Subcutaneous adipose tissue (tissue), 4 donors: Measurements from ENCODE around the gene TRIM26. TPM values are rescaled to one million over a fixed set of nuclear protein-coding genes. Genes with fewer than 3 reads are reported as not detected.

Source experiments
- total RNA-seq, 4 donors: library from RNA; depleted of rRNA; stranded (reverse); fragments of >200 nt; gene quantifications; one replicate each; pipeline ENCODE4 v1.1.0, GENCODE V29; 2016
- TF ChIP-seq, protein P1 (sequence below): fragments of 450-650 bp; IDR thresholded peaks from one replicate; pipeline ENCODE4 v1.5.1; 2016; ENCODE audit warnings: low read depth, mild to moderate bottlenecking, control low read depth, antibody characterized with exemption, moderate library complexity

Gene TRIM26
- total RNA-seq, 4 donors from 2014 or later: 24.3 to 32.6 (median 28.5) TPM

- TF ChIP-seq, protein P1, sequence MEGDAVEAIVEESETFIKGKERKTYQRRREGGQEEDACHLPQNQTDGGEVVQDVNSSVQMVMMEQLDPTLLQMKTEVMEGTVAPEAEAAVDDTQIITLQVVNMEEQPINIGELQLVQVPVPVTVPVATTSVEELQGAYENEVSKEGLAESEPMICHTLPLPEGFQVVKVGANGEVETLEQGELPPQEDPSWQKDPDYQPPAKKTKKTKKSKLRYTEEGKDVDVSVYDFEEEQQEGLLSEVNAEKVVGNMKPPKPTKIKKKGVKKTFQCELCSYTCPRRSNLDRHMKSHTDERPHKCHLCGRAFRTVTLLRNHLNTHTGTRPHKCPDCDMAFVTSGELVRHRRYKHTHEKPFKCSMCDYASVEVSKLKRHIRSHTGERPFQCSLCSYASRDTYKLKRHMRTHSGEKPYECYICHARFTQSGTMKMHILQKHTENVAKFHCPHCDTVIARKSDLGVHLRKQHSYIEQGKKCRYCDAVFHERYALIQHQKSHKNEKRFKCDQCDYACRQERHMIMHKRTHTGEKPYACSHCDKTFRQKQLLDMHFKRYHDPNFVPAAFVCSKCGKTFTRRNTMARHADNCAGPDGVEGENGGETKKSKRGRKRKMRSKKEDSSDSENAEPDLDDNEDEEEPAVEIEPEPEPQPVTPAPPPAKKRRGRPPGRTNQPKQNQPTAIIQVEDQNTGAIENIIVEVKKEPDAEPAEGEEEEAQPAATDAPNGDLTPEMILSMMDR: no peak
Observed at GRCh38 chr6:30206152-30206551, 7.1 kb downstream of the TRIM26 start.

DNA sequence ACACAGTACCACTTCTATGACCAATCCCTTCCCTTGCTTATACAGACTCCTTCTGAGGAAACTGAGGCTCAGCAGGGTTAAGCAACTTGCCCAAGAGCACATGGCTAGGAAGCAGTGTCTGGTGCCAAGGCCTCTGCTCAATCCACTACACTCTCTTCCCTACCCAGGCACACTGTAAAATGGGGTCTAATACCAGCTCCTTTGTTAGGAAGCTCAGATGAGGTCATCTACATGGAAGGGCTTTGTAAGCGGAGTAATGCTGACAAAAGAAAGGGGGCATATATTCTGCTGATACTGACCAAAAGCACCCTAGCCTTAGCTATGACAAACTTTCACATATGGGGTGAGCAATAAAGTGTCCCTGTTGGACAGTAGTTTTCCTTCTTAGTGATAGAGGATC lies 9.1 kb downstream of the TRIM26 start:
- TF ChIP-seq, protein P1: no peak

DNA sequence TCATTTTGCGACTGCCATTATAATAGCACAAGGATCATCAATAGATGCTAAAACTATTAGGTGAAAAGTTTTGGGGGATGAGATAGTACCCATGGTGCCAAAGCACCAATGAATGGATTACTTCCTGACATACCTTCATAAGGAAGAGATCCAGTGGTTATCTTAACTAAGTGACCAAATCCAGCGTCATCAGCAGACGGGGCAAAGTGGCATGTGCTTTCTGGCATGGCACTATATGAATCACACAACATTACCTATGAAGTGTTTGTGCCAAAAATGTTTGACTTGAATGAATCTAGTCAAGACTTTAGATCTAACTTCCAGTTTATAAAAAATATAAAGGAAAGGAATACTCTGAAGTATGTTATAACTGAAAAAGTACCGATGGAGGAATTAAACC lies 10.8 kb downstream of the TRIM26 start:
- TF ChIP-seq, protein P1: no peak

- TF ChIP-seq, protein P1: no peak
Observed at GRCh38 chr6:30200551-30201281, 12.5 kb downstream of the TRIM26 start.

DNA sequence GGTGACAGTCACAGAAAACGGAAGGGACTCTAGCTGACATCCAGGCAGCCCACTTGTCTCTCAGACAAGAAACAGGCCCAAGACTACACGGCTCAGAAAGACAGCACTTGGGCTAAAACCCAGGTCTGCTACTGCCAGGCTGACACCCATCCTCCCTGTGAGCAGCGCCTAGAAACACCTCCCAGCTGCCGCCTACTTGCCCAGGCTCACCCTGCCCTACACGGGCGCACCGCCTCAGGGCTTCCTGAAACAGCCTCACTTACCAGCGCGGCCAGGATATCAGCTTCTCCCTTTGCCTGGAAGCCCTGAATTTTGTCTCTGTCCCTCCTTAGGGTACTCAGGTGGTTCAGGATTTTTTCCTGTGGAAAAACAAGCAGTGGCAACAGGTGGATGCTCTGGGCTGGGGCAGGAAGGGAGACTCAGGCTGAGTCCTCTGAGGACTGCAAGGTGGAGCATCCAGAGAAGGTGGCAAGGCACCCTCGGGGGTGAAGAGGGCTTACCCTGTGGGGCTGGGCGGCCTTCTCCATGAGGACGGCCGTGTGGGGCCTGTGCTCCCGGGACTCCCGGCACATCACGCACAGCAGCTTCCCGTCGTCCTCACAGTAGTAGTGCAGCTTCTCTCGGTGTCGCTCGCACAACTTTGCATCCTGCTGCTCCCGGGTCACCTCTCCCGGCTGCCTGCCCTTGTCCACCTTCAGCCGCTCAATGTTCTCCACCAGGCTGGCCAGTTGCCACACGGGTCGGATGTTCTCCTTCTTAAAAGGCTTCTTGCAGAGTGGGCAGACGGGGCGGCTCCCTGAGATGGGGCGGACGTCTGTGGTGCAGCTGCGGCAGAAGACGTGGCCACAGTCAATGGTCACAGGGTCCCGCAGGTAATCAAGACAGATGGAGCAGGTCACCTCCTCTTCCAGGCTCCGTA lies 14.8 kb downstream of the TRIM26 start:
- TF ChIP-seq, protein P1: no peak

DNA sequence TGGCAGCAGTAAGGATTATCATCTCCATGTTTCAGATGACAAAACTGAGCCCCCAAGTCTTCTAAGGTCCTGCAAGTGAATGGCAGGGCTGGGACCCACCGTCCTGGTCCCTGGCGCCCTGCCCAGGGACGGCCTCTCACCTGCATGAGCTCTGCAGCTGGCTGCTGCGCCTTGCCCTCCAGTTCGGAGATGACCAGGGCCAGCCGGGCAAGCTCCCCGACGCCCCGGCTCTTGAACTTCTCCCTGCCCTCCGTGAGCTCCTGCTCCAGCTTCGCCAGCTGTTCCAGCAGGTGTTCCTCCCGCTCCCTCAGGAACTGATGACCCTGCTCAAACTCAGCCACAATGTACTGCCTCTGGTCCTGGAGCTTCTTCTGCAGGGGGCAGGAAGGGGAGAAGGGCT lies 16.8 kb downstream of the TRIM26 start:
- TF ChIP-seq, protein P1: no peak

- TF ChIP-seq, protein P1: no peak
Observed at GRCh38 chr6:30195951-30196350, 17.3 kb downstream of the TRIM26 start.
